Ovary (tissue), 9 donors: ENCODE results near the gene RNF14. TPM values are rescaled to one million over a fixed set of nuclear protein-coding genes. Genes with fewer than 3 reads are reported as not detected.

ENCODE experiments used
- DNase-seq, 5 donors: peaks; one replicate each; pipeline ENCODE4 v3.0.0-alpha.2; 2019 to 2020
- H3K27ac ChIP-seq, 2 donors: fragments of 200-600 bp; one replicate each; pipeline versions ENCODE4 v1.5.1 to v1.8.0; 2019 to 2022
- H3K27me3 ChIP-seq: fragments of 200-600 bp; one replicate; pipeline ENCODE4 v1.8.0; 2022
- H3K36me3 ChIP-seq: fragments of 200-600 bp; sonication (generic); one replicate; pipeline ENCODE4 v1.5.1; 2019
- H3K4me1 ChIP-seq: one replicate; pipeline ENCODE4 v1.8.1; 2013; ENCODE audit warnings: mild to moderate bottlenecking, moderate library complexity; ENCODE audit not compliant: insufficient read depth
- H3K4me3 ChIP-seq: fragments of 200-600 bp; sonication (generic); one replicate; pipeline ENCODE4 v1.5.1; 2017
- H3K9me3 ChIP-seq, 2 donors: fragments of 200-600 bp in 1 of 2; sonication (generic) in 1 of 2; one replicate each; pipeline versions ENCODE4 v1.5.1 to v1.8.1; 2013 to 2019; ENCODE audit warnings: mild to moderate bottlenecking in 1 of 2, moderate library complexity in 1 of 2
- CTCF ChIP-seq, 3 donors: fragments of 450-650 bp in 2 of 3; fragments of 200-600 bp in 1 of 3; IDR thresholded peaks; one replicate each; pipeline versions ENCODE4 v1.5.1 to v1.8.0; 2016 to 2022; ENCODE audit warnings: antibody characterized with exemption in 3 of 3, mild to moderate bottlenecking in 1 of 3
- EP300 ChIP-seq: sonication (generic); formaldehyde crosslinking; IDR thresholded peaks from one replicate; pipeline ENCODE4 v1.6.1; 2017; ENCODE audit warnings: antibody characterized with exemption
- POLR2A ChIP-seq: fragments of 450-650 bp; IDR thresholded peaks from one replicate; pipeline ENCODE4 v1.6.1; 2017; ENCODE audit warnings: antibody characterized with exemption, mild to moderate bottlenecking, moderate library complexity
- WGBS, 3 donors: extraction: QIAGEN DNeasy Blood & Tissue Kit in 1 of 3; methylation state at CpG; one replicate each; pipeline versions ENCODE4 v1.1.5 to v1.1.7; 2013 to 2017; 5-methylcytosine and 5-hydroxymethylcytosine counted together
- intact Hi-C, 4 donors: fragments of 100-400 bp; cut with DNase I; formaldehyde crosslinking; loops; one replicate each; pipeline versions ENCODE4 v1.11.0 to v1.15.1; 2022 to 2023
- polyA plus RNA-seq, 2 donors: library from polyadenylated mRNA; stranded (reverse); fragments of 200-250 nt in 1 of 2; fragments of 350-450 nt in 1 of 2; fragmentation: Illumina TruSeq in 1 of 2; extraction: RNeasy Lipid Tissue Mini Kit (QIAGEN cat#74804) in 1 of 2; gene quantifications; one replicate each; pipeline ENCODE4 v1.2.3, GENCODE V29; 2013 to 2014
- total RNA-seq, 7 donors: library from RNA; depleted of rRNA in 2 of 7; stranded (reverse); fragments of >200 nt in 2 of 7; fragmentation: NEBNext Ultra II Directional in 3 of 7; extraction: Animal tissue kit (Norgen Biotek cat#: 25700) in 3 of 7; gene quantifications; one replicate each; pipeline versions ENCODE4 v1.1.0 to v1.2.4, GENCODE V29; 2016 to 2023
- donor health status: DM: no; HTN: no; CAD: no; lungs with moderate emphysema.
- donor health status: DM: no; HTN: no; CAD: no.
- donor health status: Bipolar disorder and iron deficiency.
- donor health status: DM: yes; HTN: yes; CAD: no.
- donor health status: DM: no; HTN: no; CAD: no.
- donor health status: DM: yes; HTN: yes; CAD: no.

RNF14 gene
- total and polyA plus RNA-seq, 9 donors, result 26.0 to 74.9 (median 42.6) TPM

GRCh38 chr5:142007237-142007544 is 38.3 kb downstream of the RNF14 start:
- Histone ChIP-seq H3K27ac (no peak overlapping the region), H3K4me3 (no peak overlapping the region), H3K4me1 (no peaks in the 10 kb centered on the region), H3K36me3 (no peaks in the 10 kb centered on the region), H3K9me3 (no peaks in the 10 kb centered on the region), H3K27me3 (no peaks in the 10 kb centered on the region)
- no peak for DNase-seq
- WGBS, 3 donors, result 82 to 86% (median 85%) methylated on average over 1 of the region's 1 CpG
- intact Hi-C loops, result loop anchor here in 2 of 4 donors (10.0 kb wide), 2 partner anchors 128 to 138 kb away; no protein-coding TSS in a partner anchor
- TF ChIP-seq POLR2A (no peak), CTCF (IDR thresholded peaks at IDR 0.05) (no peak), EP300 (no peak)

- DNase-seq, result no peak
- intact Hi-C loops, result loop anchor here in 2 of 4 donors (10.0 kb wide), 2 partner anchors 126 to 136 kb away; no protein-coding TSS in a partner anchor
- no peak for TF ChIP-seq EP300
- no peak for TF ChIP-seq CTCF (IDR thresholded peaks at IDR 0.05)
- no peak for TF ChIP-seq POLR2A
These were observed 39.9 kb downstream of the RNF14 start for GRCh38 chr5:142008813-142009212.

GRCh38 chr5:142009886-142010285 is 41.0 kb downstream of the RNF14 start:
- 77 to 83% (median 78%) methylated on average over 4 of the region's 4 CpGs for WGBS, 3 donors
- no peaks in the 10 kb centered on the region for H3K4me1 ChIP-seq
- no peak for DNase-seq
- H3K9me3 ChIP-seq, result no peaks in the 10 kb centered on the region
- TF ChIP-seq POLR2A, result no peak
- no peak for TF ChIP-seq CTCF (IDR thresholded peaks at IDR 0.05)
- no peak for TF ChIP-seq EP300
- intact Hi-C loops, result loop anchor here (5.0 to 10.0 kb wide), 4 partner anchors 95 to 135 kb away; partner anchors contain the start of gene NDFIP1 (in 2 of the 4)
- H3K4me3 ChIP-seq, result no peak overlapping the region
- no peak overlapping the region for H3K27ac ChIP-seq
- no peaks in the 10 kb centered on the region for H3K36me3 ChIP-seq
- no peaks in the 10 kb centered on the region for H3K27me3 ChIP-seq

More at GRCh38 chr5:142008813-142009212, 39.9 kb downstream of the RNF14 start:
- Histone ChIP-seq H3K27ac (no peak overlapping the region), H3K4me3 (no peak overlapping the region), H3K27me3 (no peaks in the 10 kb centered on the region), H3K9me3 (no peaks in the 10 kb centered on the region), H3K36me3 (no peaks in the 10 kb centered on the region), H3K4me1 (no peaks in the 10 kb centered on the region)

GRCh38 chr5:142011572-142012185 is 42.8 kb downstream of the RNF14 start:
- Histone ChIP-seq H3K27me3 (no peaks in the 10 kb centered on the region), H3K9me3 (no peaks in the 10 kb centered on the region), H3K36me3 (no peaks in the 10 kb centered on the region), H3K27ac (peak overlapping the region in 1 of 2 donors; percentile 91), H3K4me1 (no peaks in the 10 kb centered on the region), H3K4me3 (peak overlapping the region; percentile 78)
- TF ChIP-seq EP300 (no peak), POLR2A (no peak), CTCF (IDR thresholded peaks at IDR 0.05) (no peak)
- no peak for DNase-seq
- 88 to 93% (median 88%) methylated on average over 9 of the region's 9 CpGs for WGBS, 3 donors
- intact Hi-C loops, result loop anchor here in 2 of 4 donors (5.0 to 10.0 kb wide), 3 partner anchors 93 to 133 kb away; partner anchors contain the start of gene NDFIP1 (in 2 of the 2)
